ENCODE data around the gene LHPP. TPM values are rescaled to one million over a fixed set of nuclear protein-coding genes. Genes with fewer than 3 reads are reported as not detected.

Gene LHPP
- total RNA-seq, 1 donor from 2014 or later: 12.1 TPM

- no peak for TF ChIP-seq CTCF (conservative IDR thresholded peaks at IDR 0.05; ENCODE audit: low read depth, low read length)
- no peak for DNase-seq (ENCODE audit: low read depth)
- H3K4me3 ChIP-seq (ENCODE audit: low read depth, low read length): no peak overlapping the region
Measured at GRCh38 chr10:124508070-124508667, 46.5 kb downstream of the LHPP start.

- no peak for DNase-seq (ENCODE audit: low read depth)
- TF ChIP-seq CTCF (conservative IDR thresholded peaks at IDR 0.05; ENCODE audit: low read depth, low read length): no peak
- H3K4me3 ChIP-seq (ENCODE audit: low read depth, low read length): no peak overlapping the region
Measured at GRCh38 chr10:124508907-124509454, 47.4 kb downstream of the LHPP start.

- no peak for DNase-seq (ENCODE audit: low read depth)
- no peak overlapping the region for H3K4me3 ChIP-seq (ENCODE audit: low read depth, low read length)
- TF ChIP-seq CTCF (conservative IDR thresholded peaks at IDR 0.05; ENCODE audit: low read depth, low read length): no peak
Measured at GRCh38 chr10:124509880-124510632, 48.4 kb downstream of the LHPP start.

GRCh38 chr10:124510759-124511158 lies 49.1 kb downstream of the LHPP start:
- no peak for TF ChIP-seq CTCF (conservative IDR thresholded peaks at IDR 0.05; ENCODE audit: low read depth, low read length)
- DNase-seq (ENCODE audit: low read depth): no peak
- H3K4me3 ChIP-seq (ENCODE audit: low read depth, low read length): no peak overlapping the region

- no peak overlapping the region for H3K4me3 ChIP-seq (ENCODE audit: low read depth, low read length)
- no peak for DNase-seq (ENCODE audit: low read depth)
- TF ChIP-seq CTCF (conservative IDR thresholded peaks at IDR 0.05; ENCODE audit: low read depth, low read length): no peak
Measured at GRCh38 chr10:124511205-124512039, 49.8 kb downstream of the LHPP start.

GRCh38 chr10:124512040-124512428 lies 50.4 kb downstream of the LHPP start:
- no peak for TF ChIP-seq CTCF (conservative IDR thresholded peaks at IDR 0.05; ENCODE audit: low read depth, low read length)
- H3K4me3 ChIP-seq (ENCODE audit: low read depth, low read length): no peak overlapping the region
- DNase-seq (ENCODE audit: low read depth): no peak
